ENCODE results near the gene OLIG1. TPM values are rescaled to one million over a fixed set of nuclear protein-coding genes. Genes with fewer than 3 reads are reported as not detected.
A peak's percentile ranks its signal among the peaks of the same experiment; 100 is the strongest.

Gene OLIG1, protein sequence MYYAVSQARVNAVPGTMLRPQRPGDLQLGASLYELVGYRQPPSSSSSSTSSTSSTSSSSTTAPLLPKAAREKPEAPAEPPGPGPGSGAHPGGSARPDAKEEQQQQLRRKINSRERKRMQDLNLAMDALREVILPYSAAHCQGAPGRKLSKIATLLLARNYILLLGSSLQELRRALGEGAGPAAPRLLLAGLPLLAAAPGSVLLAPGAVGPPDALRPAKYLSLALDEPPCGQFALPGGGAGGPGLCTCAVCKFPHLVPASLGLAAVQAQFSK
- not detected in 2 replicates for total RNA-seq (ENCODE audit: low replicate concordance)

DNA sequence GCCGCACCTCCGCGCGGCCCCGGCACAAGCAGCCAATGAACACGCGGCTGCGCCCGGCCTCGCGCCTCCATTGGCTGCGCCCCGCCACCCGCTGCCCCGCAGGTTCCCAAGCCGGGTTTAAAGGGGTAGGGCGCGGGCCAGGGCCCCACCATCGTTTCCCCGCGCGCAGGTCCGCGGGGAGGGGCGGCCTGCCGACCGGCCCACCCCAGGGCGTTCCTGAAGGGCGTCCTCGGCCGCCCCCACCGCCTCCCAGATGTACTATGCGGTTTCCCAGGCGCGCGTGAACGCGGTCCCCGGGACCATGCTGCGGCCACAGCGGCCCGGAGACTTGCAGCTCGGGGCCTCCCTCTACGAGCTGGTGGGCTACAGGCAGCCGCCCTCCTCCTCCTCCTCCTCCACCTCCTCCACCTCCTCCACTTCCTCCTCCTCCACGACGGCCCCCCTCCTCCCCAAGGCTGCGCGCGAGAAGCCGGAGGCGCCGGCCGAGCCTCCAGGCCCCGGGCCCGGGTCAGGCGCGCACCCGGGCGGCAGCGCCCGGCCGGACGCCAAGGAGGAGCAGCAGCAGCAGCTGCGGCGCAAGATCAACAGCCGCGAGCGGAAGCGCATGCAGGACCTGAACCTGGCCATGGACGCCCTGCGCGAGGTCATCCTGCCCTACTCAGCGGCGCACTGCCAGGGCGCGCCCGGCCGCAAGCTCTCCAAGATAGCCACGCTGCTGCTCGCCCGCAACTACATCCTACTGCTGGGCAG lies at the start of gene OLIG1:
OLIG1 (plus strand) TSS at position 148 of the 750 bp plus-strand sequence; CDS start at position 254, 106 bp downstream.
- Histone ChIP-seq H3K36me3 (no peaks in the 10 kb centered on the region), H3K4me3 (peak within 1 kb of the TSS; percentile 53), H3K79me2 (ENCODE audit: low read depth) (no peaks in the 10 kb centered on the region), H3K9me3 (ENCODE audit: low read depth) (no peaks in the 10 kb centered on the region), H3K4me1 (peaks cover 28% of the 10 kb centered on the region), H3K27me3 (peaks cover 100% of the 10 kb centered on the region), H3K9ac (no peak within 1 kb of the TSS), H3K4me2 (peak within 1 kb of the TSS; percentile 83), H3K27ac (no peak within 1 kb of the TSS), H2AFZ (replicated peaks) (no peak within 1 kb of the TSS), H3F3A (ENCODE audit: low read depth) (peaks cover 20% of the 10 kb centered on the region), H4K20me1 (ENCODE audit: low read depth) (peaks cover 60% of the 10 kb centered on the region)
- Mint-ChIP-seq H3K27ac (no peak within 1 kb of the TSS), H3K9me3 (peaks cover 13% of the 10 kb centered on the region), H3K4me1 (peaks cover 26% of the 10 kb centered on the region), H3K4me3 (peak within 1 kb of the TSS; percentile 81), H3K27me3 (ENCODE audit: insufficient read depth, low read depth) (peaks cover 60% of the 10 kb centered on the region), H3K36me3 (no peaks in the 10 kb centered on the region)
- TF ChIP-seq EZH2phosphoT487 (IDR thresholded peaks at IDR 0.05) (peak; percentile 8), EZH2 (IDR thresholded peaks at IDR 0.05) (peak; percentile 42)
- TF ChIP-seq, protein P1, sequence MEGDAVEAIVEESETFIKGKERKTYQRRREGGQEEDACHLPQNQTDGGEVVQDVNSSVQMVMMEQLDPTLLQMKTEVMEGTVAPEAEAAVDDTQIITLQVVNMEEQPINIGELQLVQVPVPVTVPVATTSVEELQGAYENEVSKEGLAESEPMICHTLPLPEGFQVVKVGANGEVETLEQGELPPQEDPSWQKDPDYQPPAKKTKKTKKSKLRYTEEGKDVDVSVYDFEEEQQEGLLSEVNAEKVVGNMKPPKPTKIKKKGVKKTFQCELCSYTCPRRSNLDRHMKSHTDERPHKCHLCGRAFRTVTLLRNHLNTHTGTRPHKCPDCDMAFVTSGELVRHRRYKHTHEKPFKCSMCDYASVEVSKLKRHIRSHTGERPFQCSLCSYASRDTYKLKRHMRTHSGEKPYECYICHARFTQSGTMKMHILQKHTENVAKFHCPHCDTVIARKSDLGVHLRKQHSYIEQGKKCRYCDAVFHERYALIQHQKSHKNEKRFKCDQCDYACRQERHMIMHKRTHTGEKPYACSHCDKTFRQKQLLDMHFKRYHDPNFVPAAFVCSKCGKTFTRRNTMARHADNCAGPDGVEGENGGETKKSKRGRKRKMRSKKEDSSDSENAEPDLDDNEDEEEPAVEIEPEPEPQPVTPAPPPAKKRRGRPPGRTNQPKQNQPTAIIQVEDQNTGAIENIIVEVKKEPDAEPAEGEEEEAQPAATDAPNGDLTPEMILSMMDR (IDR thresholded peaks at IDR 0.05), result no peak
- DNase-seq (ENCODE audit: low spot score), result peak; percentile 83

DNA sequence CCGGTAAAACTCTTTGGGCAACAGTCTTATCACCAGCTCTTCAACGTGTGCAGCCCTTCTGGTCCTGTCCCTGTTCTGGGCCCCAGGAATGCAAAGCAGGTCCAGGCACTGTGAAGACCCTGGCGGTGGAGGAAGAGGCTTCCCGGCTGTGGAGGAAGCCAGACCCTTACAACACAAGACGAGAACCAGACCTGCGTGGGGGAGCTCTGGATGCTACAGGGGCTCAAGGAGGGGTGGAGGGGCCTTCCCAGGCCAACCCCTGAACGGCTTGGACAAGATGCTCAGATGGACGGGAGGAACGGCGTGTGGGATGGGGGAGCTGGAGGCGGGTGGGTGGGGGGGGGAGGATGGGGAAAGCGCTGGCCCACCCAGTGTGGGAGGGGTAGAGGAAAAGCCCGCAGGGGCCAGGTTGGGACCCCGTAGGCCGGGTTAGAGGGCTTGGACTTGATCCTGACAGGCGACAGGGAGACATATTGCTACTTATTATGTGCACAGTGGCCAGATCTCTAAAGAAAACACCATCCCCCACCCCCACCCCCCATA lies 49.3 kb upstream of the OLIG1 start:
- H4K20me1 ChIP-seq (ENCODE audit: low read depth), result peaks cover 80% of the 10 kb centered on the region
- no peak for DNase-seq (ENCODE audit: low spot score)
- peak overlapping the region; percentile 88 for H3K4me2 ChIP-seq
- Mint-ChIP-seq H3K27ac (no peak overlapping the region), H3K27me3 (ENCODE audit: insufficient read depth, low read depth) (peaks cover 69% of the 10 kb centered on the region), H3K4me3 (peak overlapping the region; percentile 76), H3K4me1 (peaks cover 34% of the 10 kb centered on the region), H3K36me3 (peaks cover 4% of the 10 kb centered on the region), H3K9me3 (peaks cover 16% of the 10 kb centered on the region)
- peak; percentile 52 for TF ChIP-seq EZH2 (IDR thresholded peaks at IDR 0.05)
- TF ChIP-seq, protein P1 (IDR thresholded peaks at IDR 0.05), result no peak
- peaks cover 100% of the 10 kb centered on the region for H3K27me3 ChIP-seq
- no peaks in the 10 kb centered on the region for H3K79me2 ChIP-seq (ENCODE audit: low read depth)
- no peak overlapping the region for H3K27ac ChIP-seq
- no peaks in the 10 kb centered on the region for H3K36me3 ChIP-seq
- peak overlapping the region; percentile 53 for H3K4me3 ChIP-seq
- H3K9me3 ChIP-seq (ENCODE audit: low read depth), result no peaks in the 10 kb centered on the region
- H2AFZ ChIP-seq (replicated peaks), result no peak overlapping the region
- H3K4me1 ChIP-seq, result peaks cover 31% of the 10 kb centered on the region
- H3K9ac ChIP-seq, result no peak overlapping the region
- peaks cover 29% of the 10 kb centered on the region for H3F3A ChIP-seq (ENCODE audit: low read depth)

DNA sequence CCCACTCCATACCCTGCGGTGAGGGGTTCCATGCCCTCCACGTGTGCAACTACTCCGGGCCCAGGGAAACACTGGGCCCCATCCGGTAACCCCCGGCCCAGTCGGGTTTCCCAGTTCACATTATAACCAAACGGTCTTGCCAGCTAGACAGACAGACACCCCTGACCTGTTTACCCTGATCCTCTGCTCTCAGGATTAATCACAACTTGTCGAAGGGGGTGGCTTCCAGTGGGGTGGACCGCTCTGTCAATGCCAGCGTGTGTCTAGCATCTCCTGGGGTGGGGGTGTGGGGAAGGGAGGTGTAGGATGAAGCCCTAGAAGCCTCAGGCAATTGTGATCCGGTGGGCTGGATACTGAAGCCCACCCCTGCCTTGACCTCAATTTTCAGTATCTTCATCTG lies 48.8 kb upstream of the OLIG1 start:
- Histone ChIP-seq H3K79me2 (ENCODE audit: low read depth) (no peaks in the 10 kb centered on the region), H3K9me3 (ENCODE audit: low read depth) (no peaks in the 10 kb centered on the region), H3K4me2 (no peak overlapping the region), H2AFZ (replicated peaks) (no peak overlapping the region), H3K27me3 (peaks cover 100% of the 10 kb centered on the region), H3K4me1 (peaks cover 31% of the 10 kb centered on the region), H3K36me3 (no peaks in the 10 kb centered on the region), H3K9ac (no peak overlapping the region), H4K20me1 (ENCODE audit: low read depth) (peaks cover 79% of the 10 kb centered on the region), H3F3A (ENCODE audit: low read depth) (peaks cover 34% of the 10 kb centered on the region), H3K27ac (no peak overlapping the region), H3K4me3 (no peak overlapping the region)
- H3K4me3 Mint-ChIP-seq, result peak overlapping the region; percentile 43
- peaks cover 38% of the 10 kb centered on the region for H3K4me1 Mint-ChIP-seq
- no peak overlapping the region for H3K27ac Mint-ChIP-seq
- TF ChIP-seq, protein P1 (IDR thresholded peaks at IDR 0.05), result no peak
- TF ChIP-seq EZH2 (IDR thresholded peaks at IDR 0.05), result no peak
- TF ChIP-seq EZH2phosphoT487 (IDR thresholded peaks at IDR 0.05), result no peak
- H3K9me3 Mint-ChIP-seq, result peaks cover 16% of the 10 kb centered on the region
- DNase-seq (ENCODE audit: low spot score), result no peak
- peaks cover 72% of the 10 kb centered on the region for H3K27me3 Mint-ChIP-seq (ENCODE audit: insufficient read depth, low read depth)
- peaks cover 4% of the 10 kb centered on the region for H3K36me3 Mint-ChIP-seq
